CD14-positive monocyte (primary cell): ENCODE measurements around the gene PRDX3. TPM values are rescaled to one million over a fixed set of nuclear protein-coding genes. Genes with fewer than 3 reads are reported as not detected.

ENCODE experiments used
- DNase-seq, 3 donors: peaks; one replicate each; pipeline ENCODE4 v3.0.0-alpha.2; 2011 to 2022
- H2AFZ ChIP-seq: 2 replicates; pipeline ENCODE4 v1.6.0; 2012; ENCODE audit warnings: mild to moderate bottlenecking, low read depth, low read length, inconsistent platforms; ENCODE audit not compliant: insufficient read depth, poor library complexity, severe bottlenecking
- H3K27ac ChIP-seq, 2 donors: 1 replicate in 1 of 2; 2 replicates in 1 of 2; pipeline ENCODE4 v1.5.1; 2012 to 2013; ENCODE audit warnings: low read length in 2 of 2, control low read depth in 1 of 2, inconsistent platforms in 1 of 2, low read depth in 1 of 2, mild to moderate bottlenecking in 1 of 2
- H3K27me3 ChIP-seq, 2 donors: one replicate each; pipeline versions ENCODE4 v1.6.0 to v1.6.1; 2011 to 2013; ENCODE audit warnings: low read length in 2 of 2; ENCODE audit not compliant: control insufficient read depth in 2 of 2, insufficient read depth in 2 of 2
- H3K36me3 ChIP-seq, 2 donors: replicated peaks in 1 of 2; 1 replicate in 1 of 2; 2 replicates in 1 of 2; pipeline versions ENCODE4 v1.5.1 to v1.6.1; 2012 to 2013; ENCODE audit warnings: low read length in 2 of 2, control low read depth in 1 of 2, inconsistent platforms in 1 of 2, mild to moderate bottlenecking in 1 of 2; ENCODE audit not compliant: insufficient read depth in 2 of 2, control insufficient read depth in 1 of 2
- H3K4me1 ChIP-seq, 2 donors: 1 replicate in 1 of 2; 2 replicates in 1 of 2; pipeline versions ENCODE4 v1.5.1 to v1.6.1; 2012 to 2013; ENCODE audit warnings: low read length in 2 of 2, control low read depth in 1 of 2, inconsistent platforms in 1 of 2, mild to moderate bottlenecking in 1 of 2, moderate library complexity in 1 of 2; ENCODE audit not compliant: insufficient read depth in 2 of 2, control insufficient read depth in 1 of 2
- H3K4me2 ChIP-seq: replicated peaks from 2 replicates; pipeline ENCODE3; 2012; ENCODE audit warnings: low read length, moderate library complexity, mild to moderate bottlenecking; ENCODE audit not compliant: poor library complexity, severe bottlenecking; ENCODE audit errors: extremely low read depth
- H3K4me3 ChIP-seq, 3 experiments: fragments of 200-600 bp in 1 of 3; sonication (generic) in 1 of 3; replicated peaks in 1 of 3; 1 replicate in 2 of 3; 2 replicates in 1 of 3; pipeline ENCODE4 v1.5.1; 2011 to 2013; ENCODE audit warnings: low read length in 3 of 3, mild to moderate bottlenecking in 3 of 3, control low read depth in 2 of 3, low read depth in 2 of 3, inconsistent platforms in 1 of 3, moderate library complexity in 1 of 3
- H3K79me2 ChIP-seq: 2 replicates; pipeline ENCODE4 v1.6.0; 2012; ENCODE audit warnings: mild to moderate bottlenecking, control low read depth, inconsistent platforms, low read length, moderate library complexity; ENCODE audit not compliant: insufficient read depth
- H3K9ac ChIP-seq: 2 replicates; pipeline ENCODE4 v1.6.0; 2017; ENCODE audit warnings: low read length, mild to moderate bottlenecking; ENCODE audit not compliant: insufficient read depth, poor library complexity, severe bottlenecking
- H3K9me3 ChIP-seq, 2 donors: replicated peaks in 1 of 2; 1 replicate in 1 of 2; 2 replicates in 1 of 2; pipeline versions ENCODE4 v1.5.1 to v1.6.1; 2012 to 2013; ENCODE audit warnings: low read length in 2 of 2, control low read depth in 1 of 2; ENCODE audit not compliant: control insufficient read depth in 1 of 2, insufficient read depth in 1 of 2
- H4K20me1 ChIP-seq: 2 replicates; pipeline ENCODE4 v1.6.0; 2012; ENCODE audit warnings: mild to moderate bottlenecking, low read length, control low read depth, moderate library complexity; ENCODE audit not compliant: insufficient read depth
- H3K27ac Mint-ChIP-seq, 7 donors: one replicate each; pipeline ENCODE4 v1.8.0; 2020; ENCODE audit warnings: mild to moderate bottlenecking in 7 of 7, mixed read lengths in 7 of 7, moderate library complexity in 6 of 7, inconsistent platforms in 2 of 7
- H3K27me3 Mint-ChIP-seq, 3 donors: one replicate each; pipeline ENCODE4 v1.8.0; 2021 to 2022; ENCODE audit warnings: low read depth in 3 of 3, mild to moderate bottlenecking in 3 of 3, mixed read lengths in 3 of 3, moderate library complexity in 3 of 3, inconsistent platforms in 1 of 3
- H3K36me3 Mint-ChIP-seq, 2 donors: one replicate each; pipeline ENCODE4 v1.8.0; 2020; ENCODE audit warnings: mixed read lengths in 2 of 2, inconsistent platforms in 1 of 2, mild to moderate bottlenecking in 1 of 2
- H3K4me1 Mint-ChIP-seq: one replicate; pipeline ENCODE4 v1.8.0; 2020; ENCODE audit warnings: mild to moderate bottlenecking, mixed read lengths
- H3K4me3 Mint-ChIP-seq, 2 donors: one replicate each; pipeline ENCODE4 v1.8.0; 2020; ENCODE audit warnings: mild to moderate bottlenecking in 2 of 2, mixed read lengths in 2 of 2, moderate library complexity in 1 of 2
- H3K9me3 Mint-ChIP-seq, 7 donors: one replicate each; pipeline ENCODE4 v1.8.0; 2020 to 2022; ENCODE audit warnings: mixed read lengths in 7 of 7, mild to moderate bottlenecking in 6 of 7, moderate library complexity in 6 of 7, inconsistent platforms in 2 of 7
- WGBS: methylation state at CpG from one replicate; pipeline ENCODE4 v1.1.5; 2013; ENCODE audit warnings: missing lambda C conversion rate; ENCODE audit not compliant: insufficient coverage; 5-methylcytosine and 5-hydroxymethylcytosine counted together
- intact Hi-C, 2 donors: fragments of 100-400 bp; cut with micrococcal nuclease; formaldehyde crosslinking; loops; one replicate each; pipeline versions ENCODE4 v1.15.0 to v1.15.1; 2023
- polyA plus RNA-seq, 3 donors: library from polyadenylated mRNA; depleted of rRNA in 1 of 3; unstranded in 2 of 3; stranded (reverse) in 1 of 3; fragments of 300-500 nt in 2 of 3; fragments of >200 nt in 1 of 3; fragmentation: Illumina TruSeq in 2 of 3; gene quantifications; 1 replicate in 2 of 3; 2 replicates in 1 of 3; pipeline ENCODE4 v1.2.3, GENCODE V29; 2012 to 2021
- TF ChIP-seq, protein P1 (sequence below): fragments of 200-600 bp; IDR thresholded peaks from one replicate; pipeline ENCODE4 v1.8.0; 2022; ENCODE audit warnings: antibody characterized with exemption, mild to moderate bottlenecking

The PRDX3 gene
- polyA plus RNA-seq, 3 donors = 81.9 to 459 (median 410) TPM

- no peak overlapping the region for H3K27ac ChIP-seq
- H3K9ac ChIP-seq = no peak overlapping the region
- DNase-seq = no peak
- H3K4me2 ChIP-seq = no peak overlapping the region
- no peak overlapping the region for H3K4me3 ChIP-seq
- H3K4me1 ChIP-seq = no peaks in the 10 kb centered on the region
- Mint-ChIP-seq H3K27me3 (peaks cover 2 to 4% (median 3%) of the 10 kb centered on the region in 3 donors), H3K4me3 (no peak overlapping the region), H3K4me1 (peaks cover 15% of the 10 kb centered on the region), H3K9me3 (peaks cover 0 to 2% (median 0%) of the 10 kb centered on the region in 7 donors), H3K36me3 (peaks cover 0 to 1% of the 10 kb centered on the region in 2 donors), H3K27ac (no peak overlapping the region)
- peaks cover 2% of the 10 kb centered on the region for H3K79me2 ChIP-seq
- 100% methylated on average over 2 of the region's 4 CpGs for WGBS
- H3K9me3 ChIP-seq = no peaks in the 10 kb centered on the region
- no peak overlapping the region for H2AFZ ChIP-seq
- H3K27me3 ChIP-seq = no peaks in the 10 kb centered on the region
- intact Hi-C loops = no loop called here
- peaks cover 26% of the 10 kb centered on the region for H4K20me1 ChIP-seq
- no peaks in the 10 kb centered on the region for H3K36me3 ChIP-seq
- TF ChIP-seq, protein P1, sequence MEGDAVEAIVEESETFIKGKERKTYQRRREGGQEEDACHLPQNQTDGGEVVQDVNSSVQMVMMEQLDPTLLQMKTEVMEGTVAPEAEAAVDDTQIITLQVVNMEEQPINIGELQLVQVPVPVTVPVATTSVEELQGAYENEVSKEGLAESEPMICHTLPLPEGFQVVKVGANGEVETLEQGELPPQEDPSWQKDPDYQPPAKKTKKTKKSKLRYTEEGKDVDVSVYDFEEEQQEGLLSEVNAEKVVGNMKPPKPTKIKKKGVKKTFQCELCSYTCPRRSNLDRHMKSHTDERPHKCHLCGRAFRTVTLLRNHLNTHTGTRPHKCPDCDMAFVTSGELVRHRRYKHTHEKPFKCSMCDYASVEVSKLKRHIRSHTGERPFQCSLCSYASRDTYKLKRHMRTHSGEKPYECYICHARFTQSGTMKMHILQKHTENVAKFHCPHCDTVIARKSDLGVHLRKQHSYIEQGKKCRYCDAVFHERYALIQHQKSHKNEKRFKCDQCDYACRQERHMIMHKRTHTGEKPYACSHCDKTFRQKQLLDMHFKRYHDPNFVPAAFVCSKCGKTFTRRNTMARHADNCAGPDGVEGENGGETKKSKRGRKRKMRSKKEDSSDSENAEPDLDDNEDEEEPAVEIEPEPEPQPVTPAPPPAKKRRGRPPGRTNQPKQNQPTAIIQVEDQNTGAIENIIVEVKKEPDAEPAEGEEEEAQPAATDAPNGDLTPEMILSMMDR = no peak
Observed at GRCh38 chr10:119221201-119221600, 42.6 kb upstream of the PRDX3 start.

GRCh38 chr10:119219871-119220270 is 41.3 kb upstream of the PRDX3 start:
- Mint-ChIP-seq H3K9me3 (no peaks in the 10 kb centered on the region), H3K27me3 (peaks cover 2 to 4% (median 3%) of the 10 kb centered on the region in 3 donors)

More at GRCh38 chr10:119219871-119220270, 41.3 kb upstream of the PRDX3 start:
- H3K4me2 ChIP-seq = no peak overlapping the region
- peaks cover 5 to 10% of the 10 kb centered on the region in 2 donors for H3K4me1 ChIP-seq
- no peak for DNase-seq
- H3K27me3 ChIP-seq = no peaks in the 10 kb centered on the region
- H2AFZ ChIP-seq = no peak overlapping the region
- H4K20me1 ChIP-seq = peaks cover 26% of the 10 kb centered on the region
- H3K27ac Mint-ChIP-seq = no peak overlapping the region
- TF ChIP-seq, protein P1 = no peak
- no peak overlapping the region for H3K4me3 ChIP-seq
- no peak overlapping the region for H3K9ac ChIP-seq
- intact Hi-C loops = no loop called here
- H3K79me2 ChIP-seq = peaks cover 4% of the 10 kb centered on the region
- H3K4me3 Mint-ChIP-seq = no peak overlapping the region
- no peak overlapping the region for H3K27ac ChIP-seq
- H3K36me3 Mint-ChIP-seq = peaks cover 0 to 1% of the 10 kb centered on the region in 2 donors
- 85% methylated on average over 2 of the region's 5 CpGs for WGBS
- H3K9me3 ChIP-seq = no peaks in the 10 kb centered on the region
- no peaks in the 10 kb centered on the region for H3K36me3 ChIP-seq
- peaks cover 24% of the 10 kb centered on the region for H3K4me1 Mint-ChIP-seq
